Measurements from ENCODE around the gene ITFG2. TPM values are rescaled to one million over a fixed set of nuclear protein-coding genes. Genes with fewer than 3 reads are reported as not detected.

ITFG2 gene
- total RNA-seq, 1 donor from 2014 or later: 42.3 TPM

GRCh38 chr12:2797721-2798418 lies 14.6 kb upstream of the ITFG2 start:
- Histone ChIP-seq H3K27ac (no peak overlapping the region), H3K9me3 (no peaks in the 10 kb centered on the region), H3K27me3 (no peaks in the 10 kb centered on the region), H3K36me3 (peaks cover 56% of the 10 kb centered on the region), H3K4me3 (no peak overlapping the region), H3K4me1 (peaks cover 21% of the 10 kb centered on the region)
- ATAC-seq (no peak), DNase-seq (no peak)
- intact Hi-C loops (cut with DNase I): no loop called here
- no peak for TF ChIP-seq CTCF (IDR thresholded peaks at IDR 0.05)

- Histone ChIP-seq H3K36me3 (peaks cover 78% of the 10 kb centered on the region), H3K27ac (no peak overlapping the region), H3K4me1 (peaks cover 21% of the 10 kb centered on the region), H3K4me3 (no peak overlapping the region), H3K27me3 (no peaks in the 10 kb centered on the region), H3K9me3 (no peaks in the 10 kb centered on the region)
- no peak for TF ChIP-seq CTCF (IDR thresholded peaks at IDR 0.05)
- DNase-seq (no peak), ATAC-seq (no peak)
- intact Hi-C loops (cut with DNase I): no loop called here
Measured at GRCh38 chr12:2800046-2800570, 12.4 kb upstream of the ITFG2 start.

- Histone ChIP-seq H3K27ac (no peak overlapping the region), H3K4me1 (peaks cover 20% of the 10 kb centered on the region), H3K9me3 (no peaks in the 10 kb centered on the region), H3K27me3 (no peaks in the 10 kb centered on the region), H3K4me3 (no peak overlapping the region), H3K36me3 (peaks cover 78% of the 10 kb centered on the region)
- no peak for ATAC-seq
- intact Hi-C loops (cut with DNase I): no loop called here
- no peak for TF ChIP-seq CTCF (IDR thresholded peaks at IDR 0.05)
- no peak for DNase-seq
Measured at GRCh38 chr12:2801044-2801783, 11.3 kb upstream of the ITFG2 start.

- no peaks in the 10 kb centered on the region for H3K9me3 ChIP-seq
- no peak for DNase-seq
- H3K4me1 ChIP-seq: no peaks in the 10 kb centered on the region
- H3K4me3 ChIP-seq: no peak overlapping the region
- TF ChIP-seq CTCF (IDR thresholded peaks at IDR 0.05): no peak
- peaks cover 63% of the 10 kb centered on the region for H3K36me3 ChIP-seq
- intact Hi-C loops (cut with DNase I): no loop called here
- no peak overlapping the region for H3K27ac ChIP-seq
- no peak for ATAC-seq
- no peaks in the 10 kb centered on the region for H3K27me3 ChIP-seq
Measured at GRCh38 chr12:2803635-2804392, 8.7 kb upstream of the ITFG2 start.

- TF ChIP-seq CTCF (IDR thresholded peaks at IDR 0.05): no peak
- intact Hi-C loops (cut with DNase I): no loop called here
- peaks cover 55% of the 10 kb centered on the region for H3K36me3 ChIP-seq
- ATAC-seq (no peak), DNase-seq (no peak)
- H3K9me3 ChIP-seq: no peaks in the 10 kb centered on the region
- H3K27me3 ChIP-seq: no peaks in the 10 kb centered on the region
- no peaks in the 10 kb centered on the region for H3K4me1 ChIP-seq
- no peak overlapping the region for H3K27ac ChIP-seq
- no peak overlapping the region for H3K4me3 ChIP-seq
Measured at GRCh38 chr12:2804393-2805142, 7.9 kb upstream of the ITFG2 start.

Measured in upper lobe of right lung (tissue), 1 donor.